ENCODE measurements around the gene UBE2D2. TPM values are rescaled to one million over a fixed set of nuclear protein-coding genes. Genes with fewer than 3 reads are reported as not detected.
"Not testable (repeated sequence)": the region's sequence is repeated elsewhere in the genome, so short reads cannot be mapped to it uniquely, and the experiment has no call there.

The UBE2D2 gene
- total and polyA plus RNA-seq, 4 experiments from 2014 or later = 160 to 411 (median 255) TPM

GRCh38 chr5:139578325-139578724, 17.2 kb downstream of the UBE2D2 start:
- peak overlapping the region in 5 of 8 donors; percentile 12 to 72 (median 48) for H3K4me3 Mint-ChIP-seq
- ChIA-PET POLR2A (ENCODE audit: partially characterized antibody) (interaction anchor here (0.8 to 6.7 kb wide), 3 partner anchors 12 to 33 kb away, joined by 3 to 114 read pairs (median 4); partner anchors contain the start of gene UBE2D2), CTCF (ENCODE audit: partially characterized antibody) (interaction anchor here (0.8 to 7.2 kb wide), 10 partner anchors 9 to 188 kb away, joined by 3 to 98 read pairs (median 5); partner anchors contain the start of gene UBE2D2)
- DNase-seq = no peak
- no peaks in the 10 kb centered on the region for H3K36me3 ChIP-seq (ENCODE audit: insufficient read depth, low read length)
- peak overlapping the region; percentile 37 to 94 (median 82) for H3K27ac Mint-ChIP-seq
- H3K9me3 Mint-ChIP-seq = no peaks in the 10 kb centered on the region
- no peaks in the 10 kb centered on the region for H3K27me3 Mint-ChIP-seq
- peaks cover 0 to 12% of the 10 kb centered on the region in 2 donors for H3K36me3 Mint-ChIP-seq
- H3K4me1 ChIP-seq (ENCODE audit: insufficient read depth, low read length) = peaks cover 69% of the 10 kb centered on the region
- H3K4me3 ChIP-seq (ENCODE audit: low read length in 2 of 2) = no peak overlapping the region
- H3K4me1 Mint-ChIP-seq = peaks cover 43 to 66% (median 52%) of the 10 kb centered on the region in 4 donors
- H3K27me3 ChIP-seq (ENCODE audit: insufficient read depth, low read length) = no peaks in the 10 kb centered on the region
- no peaks in the 10 kb centered on the region for H3K9me3 ChIP-seq (ENCODE audit: control insufficient read depth in 1 of 2, low read length in 2 of 2)
- no peak overlapping the region for H3K27ac ChIP-seq (ENCODE audit: low read depth, low read length)
- intact Hi-C loops (cut with micrococcal nuclease) = loop anchor here (5.0 kb wide), 1 partner anchor 34 kb away; no protein-coding TSS in a partner anchor

GRCh38 chr5:139582181-139582580, 21.0 kb downstream of the UBE2D2 start:
- intact Hi-C loops (cut with micrococcal nuclease); H3K4me3 ChIP-seq (ENCODE audit: low read length in 2 of 2); H3K27ac Mint-ChIP-seq; H3K27me3 ChIP-seq (ENCODE audit: insufficient read depth, low read length); H3K9me3 Mint-ChIP-seq; H3K27me3 Mint-ChIP-seq; H3K9me3 ChIP-seq (ENCODE audit: control insufficient read depth in 1 of 2, low read length in 2 of 2); H3K27ac ChIP-seq (ENCODE audit: low read depth, low read length); H3K36me3 ChIP-seq (ENCODE audit: insufficient read depth, low read length); DNase-seq; CTCF ChIA-PET (ENCODE audit: partially characterized antibody): not testable (repeated sequence)
- peaks cover 68% of the 10 kb centered on the region for H3K4me1 ChIP-seq (ENCODE audit: insufficient read depth, low read length)
- POLR2A ChIA-PET (ENCODE audit: partially characterized antibody) = interaction anchor here (1.3 kb wide), 1 partner anchor 16 kb away, joined by 3 read pairs; no protein-coding TSS in a partner anchor
- peaks cover 29 to 67% (median 47%) of the 10 kb centered on the region in 4 donors for H3K4me1 Mint-ChIP-seq
- H3K36me3 Mint-ChIP-seq = peaks cover 3 to 19% of the 10 kb centered on the region in 2 donors
- H3K4me3 Mint-ChIP-seq = peak overlapping the region in 1 of 8 donors; percentile 4

GRCh38 chr5:139584137-139584536, 23.0 kb downstream of the UBE2D2 start:
- Mint-ChIP-seq H3K27ac (peak overlapping the region in 3 of 7 donors; percentile 13 to 29 (median 27)), H3K4me1 (peaks cover 27 to 71% (median 47%) of the 10 kb centered on the region in 4 donors), H3K4me3 (no peak overlapping the region), H3K27me3 (no peaks in the 10 kb centered on the region), H3K9me3 (no peaks in the 10 kb centered on the region), H3K36me3 (peaks cover 7 to 27% of the 10 kb centered on the region in 2 donors)
- Histone ChIP-seq H3K4me1 (ENCODE audit: insufficient read depth, low read length) (peaks cover 67% of the 10 kb centered on the region), H3K27me3 (ENCODE audit: insufficient read depth, low read length) (no peaks in the 10 kb centered on the region), H3K4me3 (ENCODE audit: low read length in 2 of 2) (no peak overlapping the region), H3K27ac (ENCODE audit: low read depth, low read length) (no peak overlapping the region), H3K9me3 (ENCODE audit: control insufficient read depth in 1 of 2, low read length in 2 of 2) (no peaks in the 10 kb centered on the region), H3K36me3 (ENCODE audit: insufficient read depth, low read length) (peaks cover 6% of the 10 kb centered on the region)
- ChIA-PET CTCF (ENCODE audit: partially characterized antibody) (interaction anchor here (1.0 to 1.6 kb wide), 2 partner anchors 21 to 43 kb away, joined by 4 read pairs; no protein-coding TSS in a partner anchor), POLR2A (ENCODE audit: partially characterized antibody) (no interaction called here)
- no peak for DNase-seq
- intact Hi-C loops (cut with micrococcal nuclease) = no loop called here

GRCh38 chr5:139588116-139588515, 27.0 kb downstream of the UBE2D2 start:
- peak overlapping the region in 3 of 8 donors; percentile 22 to 49 (median 43) for H3K4me3 Mint-ChIP-seq
- intact Hi-C loops (cut with micrococcal nuclease); H3K27ac ChIP-seq (ENCODE audit: low read depth, low read length); H3K36me3 ChIP-seq (ENCODE audit: insufficient read depth, low read length); H3K9me3 Mint-ChIP-seq; H3K27me3 ChIP-seq (ENCODE audit: insufficient read depth, low read length); H3K4me3 ChIP-seq (ENCODE audit: low read length in 2 of 2); POLR2A ChIA-PET (ENCODE audit: partially characterized antibody); H3K9me3 ChIP-seq (ENCODE audit: control insufficient read depth in 1 of 2, low read length in 2 of 2); H3K27me3 Mint-ChIP-seq; DNase-seq: not testable (repeated sequence)
- peaks cover 67% of the 10 kb centered on the region for H3K4me1 ChIP-seq (ENCODE audit: insufficient read depth, low read length)
- H3K36me3 Mint-ChIP-seq = peaks cover 7 to 36% of the 10 kb centered on the region in 2 donors
- CTCF ChIA-PET (ENCODE audit: partially characterized antibody) = interaction anchor here (1.1 to 2.2 kb wide), 8 partner anchors 8 to 74 kb away, joined by 3 to 9 read pairs (median 4); no protein-coding TSS in a partner anchor
- H3K4me1 Mint-ChIP-seq = peaks cover 33 to 86% (median 60%) of the 10 kb centered on the region in 4 donors
- peak overlapping the region in 5 of 7 donors; percentile 35 to 85 (median 68) for H3K27ac Mint-ChIP-seq

- Histone ChIP-seq H3K9me3 (ENCODE audit: control insufficient read depth in 1 of 2, low read length in 2 of 2) (no peaks in the 10 kb centered on the region), H3K27ac (ENCODE audit: low read depth, low read length) (no peak overlapping the region), H3K36me3 (ENCODE audit: insufficient read depth, low read length) (peaks cover 9% of the 10 kb centered on the region), H3K4me1 (ENCODE audit: insufficient read depth, low read length) (peaks cover 63% of the 10 kb centered on the region), H3K27me3 (ENCODE audit: insufficient read depth, low read length) (no peaks in the 10 kb centered on the region), H3K4me3 (ENCODE audit: low read length in 2 of 2) (no peak overlapping the region)
- H3K9me3 Mint-ChIP-seq = peaks cover 0 to 2% (median 0%) of the 10 kb centered on the region in 8 donors
- peaks cover 7 to 35% of the 10 kb centered on the region in 2 donors for H3K36me3 Mint-ChIP-seq
- peak overlapping the region in 1 of 8 donors; percentile 34 for H3K4me3 Mint-ChIP-seq
- ChIA-PET POLR2A (ENCODE audit: partially characterized antibody) (interaction anchor here (0.7 to 1.1 kb wide), 2 partner anchors 14 to 33 kb away, joined by 3 to 6 read pairs; no protein-coding TSS in a partner anchor), CTCF (ENCODE audit: partially characterized antibody) (interaction anchor here (1.1 to 2.2 kb wide), 7 partner anchors 9 to 75 kb away, joined by 3 to 9 read pairs (median 5); no protein-coding TSS in a partner anchor)
- peak overlapping the region in 5 of 7 donors; percentile 3 to 91 (median 61) for H3K27ac Mint-ChIP-seq
- no peak for DNase-seq
- peaks cover 32 to 84% (median 57%) of the 10 kb centered on the region in 4 donors for H3K4me1 Mint-ChIP-seq
- intact Hi-C loops (cut with micrococcal nuclease) = no loop called here
- H3K27me3 Mint-ChIP-seq = no peaks in the 10 kb centered on the region
These were observed 27.8 kb downstream of the UBE2D2 start for GRCh38 chr5:139588962-139589361.

GRCh38 chr5:139592289-139592688, 31.1 kb downstream of the UBE2D2 start:
- ChIA-PET POLR2A (ENCODE audit: partially characterized antibody) (no interaction called here), CTCF (ENCODE audit: partially characterized antibody) (interaction anchor here (0.5 to 1.6 kb wide), 5 partner anchors 19 to 174 kb away, joined by 3 to 5 read pairs (median 3); no protein-coding TSS in a partner anchor)
- intact Hi-C loops (cut with micrococcal nuclease) = no loop called here
- H3K4me3 Mint-ChIP-seq = peak overlapping the region in 1 of 8 donors; percentile 20
- H3K36me3 Mint-ChIP-seq = peaks cover 7 to 24% of the 10 kb centered on the region in 2 donors
- H3K27me3 Mint-ChIP-seq = no peaks in the 10 kb centered on the region
- H3K4me1 ChIP-seq (ENCODE audit: insufficient read depth, low read length) = peaks cover 46% of the 10 kb centered on the region
- H3K9me3 Mint-ChIP-seq = peaks cover 0 to 2% (median 0%) of the 10 kb centered on the region in 8 donors
- no peaks in the 10 kb centered on the region for H3K27me3 ChIP-seq (ENCODE audit: insufficient read depth, low read length)
- no peak overlapping the region for H3K4me3 ChIP-seq (ENCODE audit: low read length in 2 of 2)
- peak overlapping the region in 3 of 7 donors; percentile 8 to 66 (median 49) for H3K27ac Mint-ChIP-seq
- no peaks in the 10 kb centered on the region for H3K9me3 ChIP-seq (ENCODE audit: control insufficient read depth in 1 of 2, low read length in 2 of 2)
- DNase-seq = no peak
- no peak overlapping the region for H3K27ac ChIP-seq (ENCODE audit: low read depth, low read length)
- H3K4me1 Mint-ChIP-seq = peaks cover 28 to 74% (median 47%) of the 10 kb centered on the region in 4 donors
- peaks cover 9% of the 10 kb centered on the region for H3K36me3 ChIP-seq (ENCODE audit: insufficient read depth, low read length)

GRCh38 chr5:139593076-139593475, 31.9 kb downstream of the UBE2D2 start:
- H3K4me3 Mint-ChIP-seq; H3K27ac ChIP-seq (ENCODE audit: low read depth, low read length); H3K36me3 ChIP-seq (ENCODE audit: insufficient read depth, low read length); H3K4me3 ChIP-seq (ENCODE audit: low read length in 2 of 2); DNase-seq; H3K27me3 Mint-ChIP-seq; H3K9me3 ChIP-seq (ENCODE audit: control insufficient read depth in 1 of 2, low read length in 2 of 2); POLR2A ChIA-PET (ENCODE audit: partially characterized antibody); H3K27me3 ChIP-seq (ENCODE audit: insufficient read depth, low read length); H3K9me3 Mint-ChIP-seq; intact Hi-C loops (cut with micrococcal nuclease): not testable (repeated sequence)
- Mint-ChIP-seq H3K27ac (peak overlapping the region in 3 of 7 donors; percentile 10 to 48 (median 18)), H3K4me1 (peaks cover 25 to 74% (median 46%) of the 10 kb centered on the region in 4 donors), H3K36me3 (peaks cover 6 to 21% of the 10 kb centered on the region in 2 donors)
- H3K4me1 ChIP-seq (ENCODE audit: insufficient read depth, low read length) = peaks cover 48% of the 10 kb centered on the region
- CTCF ChIA-PET (ENCODE audit: partially characterized antibody) = interaction anchor here (1.0 to 1.6 kb wide), 3 partner anchors 18 to 173 kb away, joined by 3 read pairs; no protein-coding TSS in a partner anchor

All from CD4-positive, alpha-beta memory T cell (primary cell).